Endothelial cell of umbilical vein (primary cell): Measurements from ENCODE around the gene ALDH7A1. TPM values are rescaled to one million over a fixed set of nuclear protein-coding genes. Genes with fewer than 3 reads are reported as not detected.

Experiments used
- BruUV-seq: library from RNA; stranded (reverse); fragments of 400-500 nt; replicated peaks from 2 replicates; lab custom pipeline; 2021; lab: Mats Ljungman, UMichigan
- CTCF ChIA-PET: fragments of 300-600, 350-600 bp; sonication (Branson Sonifier 250); formaldehyde crosslinking; loops from one replicate; lab custom pipeline; 2021; ENCODE audit warnings: antibody characterized with exemption, inconsistent platforms; lab: Charles Lee
- POLR2A ChIA-PET: fragments of 300-600, 350-600 bp; sonication (Branson Sonifier 250); formaldehyde crosslinking; loops from one replicate; lab custom pipeline; 2021; ENCODE audit warnings: antibody characterized with exemption, inconsistent platforms; lab: Charles Lee
- DNase-seq: peaks from one replicate; pipeline ENCODE4 v3.0.0-alpha.2; 2011; ENCODE audit warnings: low read depth, low spot score
- FAIRE-seq: peaks from 2 replicates; lab custom pipeline; 2011; peaks lifted over from hg19 to GRCh38; lab: Jason Lieb, UNC
- H2AFZ ChIP-seq: 2 replicates; pipeline ENCODE4 v1.6.0; 2012; ENCODE audit warnings: low read depth, low read length, control low read depth, inconsistent platforms
- H3K27ac ChIP-seq: 2 replicates; pipeline ENCODE4 v1.5.1; 2011; ENCODE audit warnings: low read depth, mild to moderate bottlenecking, control low read depth, low read length, moderate library complexity; ENCODE audit not compliant: insufficient read depth
- H3K27me3 ChIP-seq, 2 experiments: 2 replicates each; pipeline versions ENCODE4 v1.6.0 to v1.6.1; 2011; ENCODE audit warnings: low read length in 2 of 2, mixed read lengths in 1 of 2; ENCODE audit not compliant: control insufficient read depth in 2 of 2, insufficient read depth in 2 of 2
- H3K36me3 ChIP-seq, 2 experiments: 2 replicates in 1 of 2; 3 replicates in 1 of 2; pipeline ENCODE4 v1.5.1; 2011; ENCODE audit warnings: low read length in 2 of 2, mild to moderate bottlenecking in 1 of 2, moderate library complexity in 1 of 2; ENCODE audit not compliant: control insufficient read depth in 2 of 2, insufficient read depth in 2 of 2; ENCODE audit errors: extremely low read depth in 1 of 2
- H3K4me1 ChIP-seq: 3 replicates; pipeline ENCODE4 v1.5.1; 2011; ENCODE audit warnings: mild to moderate bottlenecking, low read length; ENCODE audit not compliant: control insufficient read depth, insufficient read depth; ENCODE audit errors: extremely low read depth
- H3K4me2 ChIP-seq: 2 replicates; pipeline ENCODE4 v1.6.1; 2011; ENCODE audit warnings: low read length, control low read depth, mixed read lengths; ENCODE audit not compliant: insufficient read depth
- H3K4me3 ChIP-seq, 3 experiments: fragments of 200-600 bp in 1 of 3; sonication (generic), shearing (Covaris generic) in 1 of 3; replicated peaks in 1 of 3; 2 replicates each; pipeline ENCODE4 v1.5.1; 2011 to 2016; ENCODE audit warnings: control low read depth in 3 of 3, low read length in 3 of 3, mild to moderate bottlenecking in 2 of 3, inconsistent platforms in 1 of 3, low read depth in 1 of 3, moderate library complexity in 1 of 3; ENCODE audit not compliant: insufficient read depth in 1 of 3
- H3K79me2 ChIP-seq: 2 replicates; pipeline ENCODE4 v1.6.0; 2012; ENCODE audit warnings: low read length, inconsistent platforms; ENCODE audit not compliant: control insufficient read depth, insufficient read depth
- H3K9ac ChIP-seq: replicated peaks from 2 replicates; pipeline ENCODE3; 2011; ENCODE audit warnings: low read length, control low read depth; ENCODE audit not compliant: insufficient read depth; ENCODE audit errors: extremely low read depth
- H3K9me1 ChIP-seq: replicated peaks from 3 replicates; pipeline ENCODE4 v1.6.0; 2011; ENCODE audit warnings: mild to moderate bottlenecking, low read length; ENCODE audit not compliant: control insufficient read depth, insufficient read depth; ENCODE audit errors: extremely low read depth
- H3K9me3 ChIP-seq: replicated peaks from 2 replicates; pipeline ENCODE4 v1.5.1; 2012; ENCODE audit warnings: low read length, inconsistent platforms; ENCODE audit not compliant: control insufficient read depth, insufficient read depth
- H4K20me1 ChIP-seq: replicated peaks from 2 replicates; pipeline ENCODE3; 2011; ENCODE audit warnings: mild to moderate bottlenecking, low read length; ENCODE audit not compliant: control insufficient read depth, insufficient read depth; ENCODE audit errors: extremely low read depth
- EZH2 ChIP-seq: IDR thresholded peaks from 2 replicates; pipeline ENCODE4 v1.6.1; 2012; ENCODE audit warnings: borderline replicate concordance, low read depth, mild to moderate bottlenecking, moderate library complexity, low read length, inconsistent platforms; ENCODE audit not compliant: severe bottlenecking
- FOS ChIP-seq: IDR thresholded peaks from 2 replicates; pipeline ENCODE4 v1.6.1; 2011; ENCODE audit warnings: mild to moderate bottlenecking, low read length, moderate library complexity, borderline replicate concordance; ENCODE audit not compliant: insufficient read depth
- GATA2 ChIP-seq: IDR thresholded peaks from 2 replicates; pipeline ENCODE4 v1.7.0; 2011; ENCODE audit warnings: low read depth, mild to moderate bottlenecking, moderate library complexity, mixed read lengths, low read length; ENCODE audit not compliant: insufficient read length, insufficient read depth
- JUN ChIP-seq: IDR thresholded peaks from 2 replicates; pipeline ENCODE4 v1.6.1; 2011; ENCODE audit warnings: borderline replicate concordance, low read depth; ENCODE audit not compliant: insufficient read length, insufficient read depth
- MYC ChIP-seq: IDR thresholded peaks from one replicate; pipeline ENCODE4 v1.6.1; 2011; ENCODE audit warnings: mild to moderate bottlenecking, low read depth, low read length
- POLR2A ChIP-seq: IDR thresholded peaks from 2 replicates; pipeline ENCODE4 v1.6.1; 2012; ENCODE audit warnings: low read depth, mild to moderate bottlenecking, control low read depth, low read length
- POLR2AphosphoS5 ChIP-seq: IDR thresholded peaks from 2 replicates; pipeline ENCODE4 v1.6.1; 2012; ENCODE audit warnings: low read depth, mild to moderate bottlenecking, control low read depth, low read length, moderate library complexity; ENCODE audit not compliant: insufficient read depth
- dilution Hi-C: fragments of 300-500 bp; cut with MboI; formaldehyde crosslinking; loops from one replicate; pipeline ENCODE4 v1.15.0; 2019; ENCODE audit warnings: low sequenced_read_pairs; ENCODE audit not compliant: extremely low pct_ligation_motif_present
- intact Hi-C: fragments of 100-400 bp; cut with micrococcal nuclease; formaldehyde crosslinking; loops from one replicate; pipeline ENCODE4 v1.10.0; 2022
- polyA plus RNA-seq, 4 experiments: library from polyadenylated mRNA; depleted of rRNA in 3 of 4; stranded (reverse) in 3 of 4; unstranded in 1 of 4; fragments of >200 nt; gene quantifications; 2 replicates each; pipeline versions ENCODE4 v1.2.1 to v1.2.3, GENCODE V29; 2011 to 2012; ENCODE audit warnings: missing spikeins in 1 of 4
- total RNA-seq: library from RNA; stranded (reverse); gene quantifications from 2 replicates; pipeline ENCODE4 v1.2.3, GENCODE V29; 2021
- TF ChIP-seq, protein P1 (sequence below), 2 donors: IDR thresholded peaks; 1 replicate in 1 of 2; 2 replicates in 1 of 2; pipeline ENCODE4 v1.5.1; 2011; ENCODE audit warnings: low read length in 2 of 2, mild to moderate bottlenecking in 2 of 2, moderate library complexity in 2 of 2, control low read depth in 1 of 2, inconsistent platforms in 1 of 2, low read depth in 1 of 2; ENCODE audit not compliant: insufficient read depth in 1 of 2; ENCODE audit errors: extremely low read depth in 1 of 2
- TF ChIP-seq, protein P2 (sequence below): IDR thresholded peaks from 2 replicates; pipeline ENCODE4 v1.6.1; 2011; ENCODE audit not compliant: insufficient read depth, insufficient read length

Gene ALDH7A1
- total and polyA plus RNA-seq, 2 donors (not counting 3 experiments of a cell fraction or from before 2014, with no cell fraction given), result 43.6 to 103 TPM

DNA sequence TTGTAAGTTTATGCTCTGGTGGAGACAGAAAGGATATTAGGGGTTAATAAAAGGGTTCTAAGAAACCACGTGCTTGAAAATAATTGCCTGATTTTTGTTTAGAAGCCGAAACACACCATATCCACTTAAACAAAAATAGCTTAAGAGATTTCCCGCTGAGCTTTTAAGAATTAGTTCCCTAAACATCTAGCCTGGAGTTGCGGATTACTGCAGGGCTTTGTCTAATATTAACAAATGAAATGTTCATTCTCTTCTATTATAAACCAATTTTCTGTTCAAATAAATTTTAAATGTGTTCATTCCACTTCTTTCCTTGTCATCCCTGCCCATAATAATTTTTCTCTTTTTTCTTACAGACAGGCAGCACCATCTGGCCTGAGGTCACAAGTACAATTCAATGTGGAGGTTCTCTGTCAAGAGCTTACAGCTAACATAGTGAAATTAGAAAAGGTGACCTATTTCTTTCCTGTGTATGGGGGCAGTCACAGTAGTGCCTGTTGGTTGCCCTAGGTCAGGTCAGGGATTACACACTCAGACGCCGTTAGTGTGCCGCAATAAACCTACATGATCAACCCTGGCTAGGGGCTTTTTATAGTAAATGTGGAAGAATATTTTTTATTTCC lies 106.5 kb downstream of the ALDH7A1 start:
- intact Hi-C loops, result no loop called here
- ChIA-PET POLR2A (no interaction called here), CTCF (interaction anchor here (2.3 kb wide), 1 partner anchor 12 kb away, joined by 13 read pairs; no protein-coding TSS in a partner anchor)
- H4K20me1 ChIP-seq, result no peaks in the 10 kb centered on the region
- no peak overlapping the region for H3K27ac ChIP-seq
- no peaks in the 10 kb centered on the region for H3K36me3 ChIP-seq
- FAIRE-seq (no peak), DNase-seq (no peak)
- H3K9me1 ChIP-seq, result no peaks in the 10 kb centered on the region
- no peak overlapping the region for H3K9ac ChIP-seq
- no peaks in the 10 kb centered on the region for H3K27me3 ChIP-seq
- no peaks in the 10 kb centered on the region for H3K9me3 ChIP-seq
- no peaks in the 10 kb centered on the region for H3K79me2 ChIP-seq
- H3K4me1 ChIP-seq, result no peaks in the 10 kb centered on the region
- no peak for TF ChIP-seq FOS
- TF ChIP-seq, protein P1, sequence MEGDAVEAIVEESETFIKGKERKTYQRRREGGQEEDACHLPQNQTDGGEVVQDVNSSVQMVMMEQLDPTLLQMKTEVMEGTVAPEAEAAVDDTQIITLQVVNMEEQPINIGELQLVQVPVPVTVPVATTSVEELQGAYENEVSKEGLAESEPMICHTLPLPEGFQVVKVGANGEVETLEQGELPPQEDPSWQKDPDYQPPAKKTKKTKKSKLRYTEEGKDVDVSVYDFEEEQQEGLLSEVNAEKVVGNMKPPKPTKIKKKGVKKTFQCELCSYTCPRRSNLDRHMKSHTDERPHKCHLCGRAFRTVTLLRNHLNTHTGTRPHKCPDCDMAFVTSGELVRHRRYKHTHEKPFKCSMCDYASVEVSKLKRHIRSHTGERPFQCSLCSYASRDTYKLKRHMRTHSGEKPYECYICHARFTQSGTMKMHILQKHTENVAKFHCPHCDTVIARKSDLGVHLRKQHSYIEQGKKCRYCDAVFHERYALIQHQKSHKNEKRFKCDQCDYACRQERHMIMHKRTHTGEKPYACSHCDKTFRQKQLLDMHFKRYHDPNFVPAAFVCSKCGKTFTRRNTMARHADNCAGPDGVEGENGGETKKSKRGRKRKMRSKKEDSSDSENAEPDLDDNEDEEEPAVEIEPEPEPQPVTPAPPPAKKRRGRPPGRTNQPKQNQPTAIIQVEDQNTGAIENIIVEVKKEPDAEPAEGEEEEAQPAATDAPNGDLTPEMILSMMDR (IDR thresholded peaks at IDR 0.05; ENCODE audit: extremely low read depth in 1 of 2, insufficient read depth in 1 of 2, low read depth in 1 of 2, low read length in 2 of 2), result no peak
- no peak for TF ChIP-seq POLR2AphosphoS5
- TF ChIP-seq GATA2, result no peak
- no peak for TF ChIP-seq EZH2
- no peak for TF ChIP-seq MYC
- TF ChIP-seq, protein P2, sequence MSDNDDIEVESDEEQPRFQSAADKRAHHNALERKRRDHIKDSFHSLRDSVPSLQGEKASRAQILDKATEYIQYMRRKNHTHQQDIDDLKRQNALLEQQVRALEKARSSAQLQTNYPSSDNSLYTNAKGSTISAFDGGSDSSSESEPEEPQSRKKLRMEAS, result no peak
- no peak for TF ChIP-seq JUN
- TF ChIP-seq POLR2A, result no peak
- no peak overlapping the region for H2AFZ ChIP-seq
- H3K4me2 ChIP-seq, result no peak overlapping the region
- dilution Hi-C loops, result no loop called here
- BruUV-seq, result no TSS peak
- no peak overlapping the region for H3K4me3 ChIP-seq
